Fibroblast of lung (primary cell): ENCODE measurements around the gene CEP63.

ENCODE experiments used
- CTCF ChIP-seq, 2 donors: IDR thresholded peaks in 1 of 2; conservative IDR thresholded peaks in 1 of 2; 1 replicate in 1 of 2; 2 replicates in 1 of 2; pipeline ENCODE4 v1.5.1; 2011 to 2012; ENCODE audit warnings: low read length in 2 of 2, control low read depth in 1 of 2, inconsistent platforms in 1 of 2, low read depth in 1 of 2, mild to moderate bottlenecking in 1 of 2
- EZH2 ChIP-seq: IDR thresholded peaks from 2 replicates; pipeline ENCODE4 v1.5.1; 2012; ENCODE audit warnings: low read length, control low read depth, mild to moderate bottlenecking; ENCODE audit errors: missing control alignments

DNA sequence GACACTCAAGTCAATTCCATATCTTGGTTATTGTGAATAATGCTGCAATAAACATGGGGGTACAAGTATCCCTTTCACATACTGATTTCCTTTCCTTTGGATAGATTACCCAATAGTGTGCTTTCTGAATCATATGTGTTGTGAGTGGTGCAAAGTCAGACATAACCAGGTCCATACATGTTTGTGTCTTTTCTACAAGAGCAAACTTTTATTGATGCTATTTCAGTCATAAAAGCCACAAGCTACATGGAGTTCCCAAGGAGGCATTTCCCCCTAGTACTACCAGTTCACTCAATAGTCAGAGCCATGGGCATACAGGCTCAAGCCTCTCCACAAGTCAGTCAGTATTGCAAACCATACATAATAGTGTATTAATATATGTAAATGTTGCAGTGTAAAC is 10.1 kb downstream of the CEP63 start:
- TF ChIP-seq CTCF (conservative IDR thresholded peaks at IDR 0.05 in 1 of 2, IDR thresholded peaks at IDR 0.05 in 1 of 2; ENCODE audit: low read depth in 1 of 2, low read length in 2 of 2) (no peak), EZH2 (no peak)
